H1 (cell line): ENCODE data around the gene CTSC. TPM values are rescaled to one million over a fixed set of nuclear protein-coding genes. Genes with fewer than 3 reads are reported as not detected.

Experiments
- CTCF ChIA-PET: fragments of 300-600 bp; sonication (Branson Sonifier 250); formaldehyde crosslinking; loops from one replicate; lab custom pipeline; 2021; ENCODE audit not compliant: partially characterized antibody; lab: Charles Lee
- POLR2A ChIA-PET: fragments of 300-600 bp; sonication (Branson Sonifier 250); formaldehyde crosslinking; loops from one replicate; lab custom pipeline; 2021; ENCODE audit warnings: inconsistent platforms; ENCODE audit not compliant: partially characterized antibody; lab: Charles Lee
- DNase-seq, 2 experiments: peaks; one replicate each; pipeline versions ENCODE4 v3.0.0 to v3.0.0-alpha.2; 2010 to 2022; ENCODE audit warnings: low spot score in 2 of 2, low read depth in 1 of 2, mixed read lengths in 1 of 2
- FAIRE-seq: peaks from 2 replicates; lab custom pipeline; 2011; peaks lifted over from hg19 to GRCh38; lab: Jason Lieb, UNC
- H2AFZ ChIP-seq: 2 replicates; pipeline ENCODE4 v1.8.1; 2012; ENCODE audit warnings: low read length, inconsistent platforms
- H2AK5ac ChIP-seq: 2 replicates; pipeline ENCODE4 v1.6.1; 2013; ENCODE audit warnings: low read depth, low read length
- H2BK120ac ChIP-seq: replicated peaks from 2 replicates; pipeline ENCODE3; 2013; ENCODE audit warnings: low read depth, low read length, inconsistent platforms
- H2BK12ac ChIP-seq: 2 replicates; pipeline ENCODE4 v1.6.1; 2013; ENCODE audit warnings: low read depth, low read length
- H2BK15ac ChIP-seq: 2 replicates; pipeline ENCODE4 v1.6.1; 2013; ENCODE audit warnings: low read length
- H2BK20ac ChIP-seq: 2 replicates; pipeline ENCODE4 v1.6.1; 2013; ENCODE audit warnings: low read length
- H2BK5ac ChIP-seq: 2 replicates; pipeline ENCODE4 v1.6.1; 2013; ENCODE audit warnings: low read depth, low read length
- H3K14ac ChIP-seq: 2 replicates; pipeline ENCODE4 v1.6.1; 2013; ENCODE audit warnings: inconsistent platforms; ENCODE audit not compliant: insufficient read length
- H3K18ac ChIP-seq: 2 replicates; pipeline ENCODE4 v1.6.1; 2013; ENCODE audit warnings: low read length; ENCODE audit errors: extremely low read depth
- H3K23ac ChIP-seq: 2 replicates; pipeline ENCODE4 v1.6.1; 2013; ENCODE audit warnings: inconsistent platforms; ENCODE audit not compliant: insufficient read length
- H3K23me2 ChIP-seq: 2 replicates; pipeline ENCODE4 v1.6.1; 2013; ENCODE audit warnings: low read depth, low read length
- H3K27ac ChIP-seq: 2 replicates; pipeline ENCODE4 v1.6.1; 2011; ENCODE audit warnings: low read depth, low read length, inconsistent platforms
- H3K27me3 ChIP-seq, 4 experiments: replicated peaks in 1 of 4; 1 replicate in 1 of 4; 2 replicates in 3 of 4; pipeline versions ENCODE4 v1.6.1 to v1.8.1; 2011 to 2013; ENCODE audit warnings: low read length in 3 of 4, mild to moderate bottlenecking in 3 of 4, inconsistent platforms in 2 of 4, mixed read lengths in 2 of 4, moderate library complexity in 1 of 4; ENCODE audit not compliant: control insufficient read depth in 3 of 4, insufficient read depth in 3 of 4; ENCODE audit errors: extremely low read depth in 1 of 4
- H3K36me3 ChIP-seq, 4 experiments: 2 replicates each; pipeline versions ENCODE4 v1.6.1 to v1.8.1; 2011 to 2013; ENCODE audit warnings: mild to moderate bottlenecking in 4 of 4, low read length in 3 of 4, moderate library complexity in 2 of 4, control low read depth in 1 of 4, inconsistent platforms in 1 of 4; ENCODE audit not compliant: insufficient read depth in 4 of 4, control insufficient read depth in 2 of 4
- H3K4ac ChIP-seq: replicated peaks from 2 replicates; pipeline ENCODE3; 2013; ENCODE audit warnings: low read length, low read depth, mixed read lengths, inconsistent platforms; ENCODE audit not compliant: insufficient read length
- H3K4me1 ChIP-seq, 4 experiments: replicated peaks in 1 of 4; 1 replicate in 1 of 4; 2 replicates in 3 of 4; pipeline versions ENCODE4 v1.6.1 to v1.8.1; 2011 to 2013; ENCODE audit warnings: low read length in 3 of 4, inconsistent platforms in 2 of 4, mixed read lengths in 1 of 4; ENCODE audit not compliant: insufficient read depth in 4 of 4, control insufficient read depth in 3 of 4
- H3K4me2 ChIP-seq, 2 experiments: 2 replicates each; pipeline versions ENCODE4 v1.6.1 to v1.8.1; 2011 to 2013; ENCODE audit warnings: low read depth in 2 of 2, low read length in 2 of 2, control low read depth in 1 of 2, inconsistent platforms in 1 of 2, mild to moderate bottlenecking in 1 of 2; ENCODE audit not compliant: insufficient read depth in 1 of 2
- H3K4me3 ChIP-seq, 4 experiments: fragments of 200-600, 300-600 bp in 1 of 4; sonication (generic), shearing (Covaris generic), sonication (Bioruptor Twin) in 1 of 4; 2 replicates each; pipeline versions ENCODE4 v1.5.1 to v1.8.1; 2011 to 2016; ENCODE audit warnings: low read length in 4 of 4, low read depth in 3 of 4, control low read depth in 2 of 4, inconsistent platforms in 2 of 4, mild to moderate bottlenecking in 2 of 4, mixed read lengths in 1 of 4, moderate library complexity in 1 of 4; ENCODE audit not compliant: insufficient read depth in 2 of 4; ENCODE audit errors: extremely low read depth in 1 of 4
- H3K56ac ChIP-seq: replicated peaks from 2 replicates; pipeline ENCODE3; 2013; ENCODE audit warnings: low read depth, mild to moderate bottlenecking, mixed read lengths, low read length, inconsistent platforms; ENCODE audit not compliant: insufficient read length
- H3K79me1 ChIP-seq: 2 replicates; pipeline ENCODE4 v1.6.1; 2013; ENCODE audit warnings: low read depth, low read length, control low read depth
- H3K79me2 ChIP-seq, 2 experiments: 2 replicates each; pipeline versions ENCODE4 v1.6.1 to v1.8.1; 2012 to 2013; ENCODE audit warnings: low read length in 2 of 2, mild to moderate bottlenecking in 2 of 2, inconsistent platforms in 1 of 2; ENCODE audit not compliant: insufficient read depth in 2 of 2, control insufficient read depth in 1 of 2
- H3K9ac ChIP-seq, 4 experiments: replicated peaks in 1 of 4; 1 replicate in 1 of 4; 2 replicates in 3 of 4; pipeline versions ENCODE4 v1.6.1 to v1.8.1; 2011 to 2013; ENCODE audit warnings: low read depth in 3 of 4, low read length in 3 of 4, control low read depth in 2 of 4, mild to moderate bottlenecking in 2 of 4, moderate library complexity in 2 of 4, inconsistent platforms in 1 of 4; ENCODE audit errors: extremely low read depth in 1 of 4
- H3K9me3 ChIP-seq, 2 experiments: 2 replicates each; pipeline versions ENCODE4 v1.6.1 to v1.8.1; 2012 to 2013; ENCODE audit warnings: mild to moderate bottlenecking in 2 of 2, moderate library complexity in 2 of 2, control low read depth in 1 of 2, inconsistent platforms in 1 of 2, low read depth in 1 of 2, low read length in 1 of 2, mixed read lengths in 1 of 2; ENCODE audit not compliant: insufficient read depth in 2 of 2
- H4K20me1 ChIP-seq, 2 experiments: replicated peaks in 1 of 2; 2 replicates each; pipeline versions ENCODE3 to v1.8.1; 2011 to 2013; ENCODE audit warnings: inconsistent platforms in 2 of 2, low read length in 2 of 2, mild to moderate bottlenecking in 1 of 2; ENCODE audit not compliant: insufficient read depth in 2 of 2, control insufficient read depth in 1 of 2
- H4K5ac ChIP-seq: 2 replicates; pipeline ENCODE4 v1.6.1; 2013; ENCODE audit warnings: low read length, low read depth, mixed read lengths, inconsistent platforms; ENCODE audit not compliant: insufficient read length
- H4K8ac ChIP-seq: 2 replicates; pipeline ENCODE4 v1.8.0; 2013; ENCODE audit warnings: mild to moderate bottlenecking, moderate library complexity, low read length, inconsistent platforms; ENCODE audit not compliant: insufficient read depth; ENCODE audit errors: extremely low read depth
- H4K91ac ChIP-seq: replicated peaks from 2 replicates; pipeline ENCODE3; 2013; ENCODE audit warnings: low read length, mixed read lengths, inconsistent platforms; ENCODE audit not compliant: insufficient read length
- ASH2L ChIP-seq: fragments of 200-600, 300-600 bp; sonication (generic); IDR thresholded peaks from one replicate; pipeline ENCODE4 v1.7.1; 2017; ENCODE audit warnings: low read length
- ATF3 ChIP-seq: IDR thresholded peaks from 2 replicates; pipeline ENCODE4 v1.6.1; 2011; ENCODE audit warnings: low read depth, mild to moderate bottlenecking, low read length; ENCODE audit not compliant: insufficient read depth
- BACH1 ChIP-seq: IDR thresholded peaks from 2 replicates; pipeline ENCODE4 v1.6.1; 2012; ENCODE audit warnings: low read length, improper control_type of control experiment
- CHD1 ChIP-seq: IDR thresholded peaks from 2 replicates; pipeline ENCODE4 v1.6.1; 2012; ENCODE audit warnings: low read depth, low read length, improper control_type of control experiment
- EZH2 ChIP-seq: fragments of 200-600 bp; sonication (generic); IDR thresholded peaks from 2 replicates; pipeline ENCODE4 v1.7.1; 2012; ENCODE audit warnings: low read depth, mild to moderate bottlenecking, moderate library complexity, low read length, inconsistent platforms; ENCODE audit not compliant: severe bottlenecking
- POU5F1 ChIP-seq: IDR thresholded peaks from 2 replicates; pipeline ENCODE4 v1.6.1; 2011; ENCODE audit warnings: low read depth, mild to moderate bottlenecking, low read length, moderate library complexity
- SP1 ChIP-seq: IDR thresholded peaks from 2 replicates; pipeline ENCODE4 v1.6.1; 2011; ENCODE audit warnings: low read depth, low read length
- TAF7 ChIP-seq: optimal IDR thresholded peaks from 2 replicates; pipeline ENCODE3; 2011; ENCODE audit warnings: low read depth, mild to moderate bottlenecking, inconsistent platforms, low read length, moderate library complexity, borderline replicate concordance
- WGBS, 2 experiments: shearing (Covaris generic) in 1 of 2; methylation state at CpG; one replicate each; pipeline versions ENCODE4 v1.1.6 to v1.1.7; 2013 to 2015; ENCODE audit warnings: low lambda C conversion rate in 2 of 2, mixed read lengths in 2 of 2, inconsistent platforms in 1 of 2, low coverage in 1 of 2, missing lambda C conversion rate in 1 of 2; ENCODE audit not compliant: insufficient replicate concordance in 2 of 2, insufficient coverage in 1 of 2, insufficient read length in 1 of 2; ENCODE audit errors: extremely low coverage in 1 of 2, missing lambda C conversion rate in 1 of 2; 5-methylcytosine and 5-hydroxymethylcytosine counted together
- polyA plus RNA-seq, 7 experiments: library from polyadenylated mRNA; depleted of rRNA in 3 of 7; stranded (reverse) in 5 of 7; unstranded in 2 of 7; fragments of >200 nt in 5 of 7; fragments of 200-250 nt in 2 of 7; gene quantifications; 1 replicate in 5 of 7; 2 replicates in 1 of 7; 4 replicates in 1 of 7; pipeline versions ENCODE4 v1.2.1 to v1.2.3, GENCODE V29; 2011 to 2013; ENCODE audit warnings: missing spikeins in 2 of 7, mixed read lengths in 2 of 7
- total RNA-seq: library from RNA; stranded (reverse); fragmentation: NEBNext Ultra II Directional; extraction: Animal tissue kit (Norgen Biotek cat#: 25700); gene quantifications from 2 replicates; pipeline ENCODE4 v1.2.1, GENCODE V29; 2021

The CTSC gene
- total and polyA plus RNA-seq, 2 of the 8 experiments (the other 6 are each of a cell fraction or from before 2014, with no cell fraction given): 347 to 369 TPM

- H4K20me1 ChIP-seq: no peaks in the 10 kb centered on the region
Observed at GRCh38 chr11:88357323-88358039, 19.9 kb upstream of the CTSC start.

More at GRCh38 chr11:88357323-88358039, 19.9 kb upstream of the CTSC start:
- CTCF ChIA-PET: interaction anchor here (0.6 to 1.4 kb wide), 3 partner anchors 10 to 126 kb away, joined by 3 to 5 read pairs (median 3); no protein-coding TSS in a partner anchor
- Histone ChIP-seq H2BK20ac (no peak overlapping the region), H3K23ac (no peak overlapping the region), H3K14ac (no peak overlapping the region), H3K79me2 (no peaks in the 10 kb centered on the region), H3K4me2 (no peak overlapping the region)
- no peak for DNase-seq
- TF ChIP-seq ATF3 (no peak), SP1 (no peak), POU5F1 (no peak), EZH2 (no peak), TAF7 (no peak), CHD1 (no peak), ASH2L (no peak), BACH1 (no peak)
- TF ChIP-seq, all 59 proteins: peak for 0
- Histone ChIP-seq H3K18ac (no peak overlapping the region), H2BK12ac (no peak overlapping the region), H3K36me3 (no peaks in the 10 kb centered on the region), H3K4me1 (peaks cover 0 to 5% (median 2%) of the 10 kb centered on the region in 4 experiments; a peak in 1 of 7 replicates), H4K5ac (no peak overlapping the region), H2BK120ac (no peak overlapping the region), H3K4me3 (no peak overlapping the region), H4K8ac (no peak overlapping the region), H3K9me3 (no peaks in the 10 kb centered on the region), H3K27me3 (no peaks in the 10 kb centered on the region), H3K4ac (no peak overlapping the region), H4K91ac (no peak overlapping the region), H2AFZ (no peak overlapping the region), H3K23me2 (no peaks in the 10 kb centered on the region), H3K56ac (no peak overlapping the region), H3K9ac (no peak overlapping the region), H2BK5ac (no peak overlapping the region), H3K27ac (no peak overlapping the region), H3K79me1 (no peaks in the 10 kb centered on the region), H2BK15ac (no peak overlapping the region), H2AK5ac (no peak overlapping the region)
- POLR2A ChIA-PET: interaction anchor here (1.0 kb wide), 1 partner anchor 11 kb away, joined by 3 read pairs; no protein-coding TSS in a partner anchor
- FAIRE-seq: no peak
- WGBS, 2 experiments: 81% methylated on average over 3 of the region's 3 CpGs; no CpG with 5 or more reads in 1 of the 2 experiments
